Keratinocyte (primary cell): ENCODE data around the gene BATF2.
"Not testable (repeated sequence)": the region's sequence is repeated elsewhere in the genome, so short reads cannot be mapped to it uniquely, and the experiment has no call there.

Experiments
- EZH2 ChIP-seq: IDR thresholded peaks from one replicate; pipeline ENCODE4 v1.6.1; 2012; ENCODE audit warnings: inconsistent platforms, mild to moderate bottlenecking, low read length, moderate library complexity
- TF ChIP-seq, protein P1 (sequence below), 3 experiments: IDR thresholded peaks in 1 of 3; conservative IDR thresholded peaks in 1 of 3; optimal IDR thresholded peaks in 1 of 3; 2 replicates in 2 of 3; 3 replicates in 1 of 3; pipeline versions ENCODE3 to v1.5.1; 2011; ENCODE audit warnings: low read length in 3 of 3, mild to moderate bottlenecking in 3 of 3, moderate library complexity in 2 of 3, control low read depth in 1 of 3, inconsistent platforms in 1 of 3; ENCODE audit not compliant: insufficient read depth in 2 of 3; ENCODE audit errors: extremely low read depth in 1 of 3

DNA sequence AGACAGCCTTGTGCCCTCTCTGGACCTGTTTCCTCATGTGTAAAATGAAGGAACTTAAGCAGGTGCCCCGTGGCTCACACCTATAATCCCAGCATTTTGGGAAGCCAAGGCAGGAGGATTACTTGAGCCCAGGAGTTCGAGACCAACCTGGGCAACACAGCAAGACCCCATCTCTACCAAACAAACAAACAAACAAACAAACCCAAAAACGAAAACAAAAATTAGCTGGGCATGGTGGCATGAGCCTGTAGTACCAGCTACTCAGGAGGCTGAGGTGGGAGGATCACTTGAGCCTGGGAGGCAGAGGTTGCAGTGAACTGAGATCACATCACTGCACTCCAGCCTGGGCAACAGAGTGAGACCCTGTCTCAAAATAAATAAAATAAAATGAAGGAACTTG lies 7.2 kb upstream of the BATF2 start:
- not testable (repeated sequence) for TF ChIP-seq EZH2
- TF ChIP-seq, protein P1, sequence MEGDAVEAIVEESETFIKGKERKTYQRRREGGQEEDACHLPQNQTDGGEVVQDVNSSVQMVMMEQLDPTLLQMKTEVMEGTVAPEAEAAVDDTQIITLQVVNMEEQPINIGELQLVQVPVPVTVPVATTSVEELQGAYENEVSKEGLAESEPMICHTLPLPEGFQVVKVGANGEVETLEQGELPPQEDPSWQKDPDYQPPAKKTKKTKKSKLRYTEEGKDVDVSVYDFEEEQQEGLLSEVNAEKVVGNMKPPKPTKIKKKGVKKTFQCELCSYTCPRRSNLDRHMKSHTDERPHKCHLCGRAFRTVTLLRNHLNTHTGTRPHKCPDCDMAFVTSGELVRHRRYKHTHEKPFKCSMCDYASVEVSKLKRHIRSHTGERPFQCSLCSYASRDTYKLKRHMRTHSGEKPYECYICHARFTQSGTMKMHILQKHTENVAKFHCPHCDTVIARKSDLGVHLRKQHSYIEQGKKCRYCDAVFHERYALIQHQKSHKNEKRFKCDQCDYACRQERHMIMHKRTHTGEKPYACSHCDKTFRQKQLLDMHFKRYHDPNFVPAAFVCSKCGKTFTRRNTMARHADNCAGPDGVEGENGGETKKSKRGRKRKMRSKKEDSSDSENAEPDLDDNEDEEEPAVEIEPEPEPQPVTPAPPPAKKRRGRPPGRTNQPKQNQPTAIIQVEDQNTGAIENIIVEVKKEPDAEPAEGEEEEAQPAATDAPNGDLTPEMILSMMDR (optimal IDR thresholded peaks at IDR 0.05 in 1 of 3, IDR thresholded peaks at IDR 0.05 in 1 of 3, conservative IDR thresholded peaks at IDR 0.05 in 1 of 3; ENCODE audit: extremely low read depth in 1 of 3, insufficient read depth in 2 of 3, low read length in 3 of 3): not testable (repeated sequence)
